Naive thymus-derived CD4-positive, alpha-beta T cell (primary cell): ENCODE measurements around the gene ZBTB7C. TPM values are rescaled to one million over a fixed set of nuclear protein-coding genes. Genes with fewer than 3 reads are reported as not detected.
A peak's percentile ranks its signal among the peaks of the same experiment; 100 is the strongest.

ENCODE experiments used
- ATAC-seq: fragments of 150-1000 bp; cut with Tn5 transposase; 2 replicates; pipeline ENCODE4 v1.10.0; 2021; ENCODE audit warnings: mild to moderate bottlenecking, moderate library complexity
- CTCF ChIA-PET: fragments of 350-600 bp; sonication (Branson Sonifier 250); formaldehyde crosslinking; loops from one replicate; lab custom pipeline; 2021; ENCODE audit warnings: antibody characterized with exemption; lab: Charles Lee
- POLR2A ChIA-PET: fragments of 350-600 bp; sonication (Branson Sonifier 250); formaldehyde crosslinking; loops from one replicate; lab custom pipeline; 2021; ENCODE audit warnings: antibody characterized with exemption, inconsistent platforms; lab: Charles Lee
- DNase-seq, 9 donors: peaks; one replicate each; pipeline versions ENCODE4 v3.0.0 to v3.0.0-alpha.2; 2020 to 2022; ENCODE audit warnings: mixed read lengths in 1 of 9
- H3K27ac ChIP-seq: one replicate; pipeline ENCODE4 v1.7.0; 2013; ENCODE audit warnings: mild to moderate bottlenecking, low read depth, low read length, moderate library complexity
- H3K27me3 ChIP-seq, 2 donors: one replicate each; pipeline ENCODE4 v1.7.0; 2013; ENCODE audit warnings: low read length in 2 of 2, mild to moderate bottlenecking in 2 of 2, moderate library complexity in 2 of 2; ENCODE audit not compliant: control insufficient read depth in 2 of 2, insufficient read depth in 2 of 2
- H3K36me3 ChIP-seq, 3 experiments: 1 replicate in 2 of 3; 2 replicates in 1 of 3; pipeline ENCODE4 v1.7.0; 2013; ENCODE audit warnings: low read length in 3 of 3, mild to moderate bottlenecking in 3 of 3, moderate library complexity in 1 of 3; ENCODE audit not compliant: insufficient read depth in 3 of 3, control insufficient read depth in 2 of 3
- H3K4me1 ChIP-seq, 2 donors: one replicate each; pipeline ENCODE4 v1.7.0; 2013; ENCODE audit warnings: low read length in 2 of 2, mild to moderate bottlenecking in 2 of 2, moderate library complexity in 1 of 2; ENCODE audit not compliant: control insufficient read depth in 2 of 2, insufficient read depth in 2 of 2
- H3K4me3 ChIP-seq: 2 replicates; pipeline ENCODE4 v1.7.0; 2013; ENCODE audit warnings: mild to moderate bottlenecking, low read length
- H3K9me3 ChIP-seq, 3 experiments: 1 replicate in 2 of 3; 2 replicates in 1 of 3; pipeline ENCODE4 v1.7.0; 2013; ENCODE audit warnings: low read length in 3 of 3; ENCODE audit not compliant: control insufficient read depth in 2 of 3
- H3K27ac Mint-ChIP-seq, 9 donors: one replicate each; pipeline ENCODE4 v1.8.0; 2020 to 2022; ENCODE audit warnings: mixed read lengths in 9 of 9, mild to moderate bottlenecking in 8 of 9, moderate library complexity in 5 of 9, inconsistent platforms in 2 of 9
- H3K27me3 Mint-ChIP-seq, 5 donors: one replicate each; pipeline ENCODE4 v1.8.0; 2021 to 2022; ENCODE audit warnings: mixed read lengths in 5 of 5, mild to moderate bottlenecking in 1 of 5
- H3K36me3 Mint-ChIP-seq, 5 donors: one replicate each; pipeline ENCODE4 v1.8.0; 2020 to 2022; ENCODE audit warnings: mixed read lengths in 5 of 5, mild to moderate bottlenecking in 3 of 5, inconsistent platforms in 1 of 5
- H3K4me1 Mint-ChIP-seq, 7 donors: one replicate each; pipeline ENCODE4 v1.8.0; 2020 to 2022; ENCODE audit warnings: mixed read lengths in 7 of 7, mild to moderate bottlenecking in 3 of 7, inconsistent platforms in 1 of 7
- H3K4me3 Mint-ChIP-seq, 10 donors: one replicate each; pipeline ENCODE4 v1.8.0; 2020 to 2022; ENCODE audit warnings: mild to moderate bottlenecking in 10 of 10, mixed read lengths in 10 of 10, moderate library complexity in 6 of 10, inconsistent platforms in 2 of 10
- H3K9me3 Mint-ChIP-seq, 11 donors: one replicate each; pipeline ENCODE4 v1.8.0; 2020 to 2022; ENCODE audit warnings: mixed read lengths in 11 of 11, mild to moderate bottlenecking in 4 of 11, inconsistent platforms in 1 of 11, moderate library complexity in 1 of 11
- intact Hi-C, 2 donors: fragments of 100-400 bp; cut with micrococcal nuclease; formaldehyde crosslinking; loops; one replicate each; pipeline ENCODE4 v1.15.1; 2023
- polyA plus RNA-seq, 2 donors: library from polyadenylated mRNA; unstranded; fragments of 300-500 nt; fragmentation: Illumina TruSeq; gene quantifications; one replicate each; pipeline ENCODE4 v1.2.3, GENCODE V29; 2021
- total RNA-seq, 6 experiments: library from RNA in 5 of 6; stranded (reverse) in 5 of 6; gene quantifications; 1 replicate in 5 of 6; 2 replicates in 1 of 6; pipeline ENCODE4 v1.2.3 and lab custom pipeline; 2021 to 2026

ZBTB7C gene
- total and polyA plus RNA-seq, 7 experiments from 2014 or later: 0.51 TPM; not detected in 6

- Mint-ChIP-seq H3K27ac (no peak overlapping the region), H3K9me3 (no peaks in the 10 kb centered on the region), H3K27me3 (peaks cover 0 to 12% (median 7%) of the 10 kb centered on the region in 5 donors), H3K4me1 (peaks cover 0 to 7% (median 3%) of the 10 kb centered on the region in 7 donors), H3K36me3 (no peaks in the 10 kb centered on the region), H3K4me3 (no peak overlapping the region)
- POLR2A ChIA-PET: no interaction called here
- no peak for ATAC-seq
- intact Hi-C loops: loop anchor here in 1 of 2 donors (1.0 kb wide), 1 partner anchor 72 kb away; no protein-coding TSS in a partner anchor
- no peak for DNase-seq
- Histone ChIP-seq H3K36me3 (no peaks in the 10 kb centered on the region), H3K27me3 (no peaks in the 10 kb centered on the region), H3K4me1 (peaks cover 3 to 6% of the 10 kb centered on the region in 2 donors), H3K27ac (no peak overlapping the region), H3K9me3 (no peaks in the 10 kb centered on the region), H3K4me3 (no peak overlapping the region)
- CTCF ChIA-PET: interaction anchor here (0.5 kb wide), 1 partner anchor 132 kb away, joined by 4 read pairs; no protein-coding TSS in a partner anchor
These were observed 405.5 kb downstream of the ZBTB7C start for GRCh38 chr18:48003426-48004349.

- intact Hi-C loops: loop anchor here in 1 of 2 donors (1.0 kb wide), 1 partner anchor 72 kb away; no protein-coding TSS in a partner anchor
- ChIA-PET POLR2A (interaction anchor here (0.7 kb wide), 1 partner anchor 27 kb away, joined by 3 read pairs; no protein-coding TSS in a partner anchor), CTCF (interaction anchor here (0.5 kb wide), 1 partner anchor 132 kb away, joined by 4 read pairs; no protein-coding TSS in a partner anchor)
- H3K27ac ChIP-seq: no peak overlapping the region
- peaks cover 0 to 9% (median 7%) of the 10 kb centered on the region in 5 donors for H3K27me3 Mint-ChIP-seq
- H3K4me1 Mint-ChIP-seq: peaks cover 0 to 5% (median 0%) of the 10 kb centered on the region in 7 donors
- H3K4me3 Mint-ChIP-seq: no peak overlapping the region
- H3K9me3 ChIP-seq: no peaks in the 10 kb centered on the region
- H3K27ac Mint-ChIP-seq: no peak overlapping the region
- H3K9me3 Mint-ChIP-seq: no peaks in the 10 kb centered on the region
- no peaks in the 10 kb centered on the region for H3K36me3 Mint-ChIP-seq
- no peaks in the 10 kb centered on the region for H3K27me3 ChIP-seq
- no peaks in the 10 kb centered on the region for H3K36me3 ChIP-seq
- peaks cover 2 to 5% of the 10 kb centered on the region in 2 donors for H3K4me1 ChIP-seq
- no peak for DNase-seq
- H3K4me3 ChIP-seq: no peak overlapping the region
- no peak for ATAC-seq
These were observed 406.2 kb downstream of the ZBTB7C start for GRCh38 chr18:48002933-48003365.

GRCh38 chr18:48000701-48001100 lies 408.5 kb downstream of the ZBTB7C start:
- H3K4me1 ChIP-seq: no peaks in the 10 kb centered on the region
- ATAC-seq (no peak), DNase-seq (no peak)
- no peaks in the 10 kb centered on the region for H3K27me3 ChIP-seq
- no peak overlapping the region for H3K27ac ChIP-seq
- POLR2A ChIA-PET: no interaction called here
- H3K36me3 Mint-ChIP-seq: peaks cover 0 to 5% (median 0%) of the 10 kb centered on the region in 5 donors
- H3K27ac Mint-ChIP-seq: no peak overlapping the region
- peaks cover 0 to 19% (median 5%) of the 10 kb centered on the region in 11 donors for H3K9me3 Mint-ChIP-seq
- H3K27me3 Mint-ChIP-seq: no peaks in the 10 kb centered on the region
- H3K9me3 ChIP-seq: peaks cover 0 to 9% (median 0%) of the 10 kb centered on the region in 3 experiments
- CTCF ChIA-PET: no interaction called here
- no peaks in the 10 kb centered on the region for H3K36me3 ChIP-seq
- peaks cover 0 to 3% (median 0%) of the 10 kb centered on the region in 7 donors for H3K4me1 Mint-ChIP-seq
- intact Hi-C loops: no loop called here
- no peak overlapping the region for H3K4me3 Mint-ChIP-seq
- no peak overlapping the region for H3K4me3 ChIP-seq

GRCh38 chr18:47999801-48000248 lies 409.4 kb downstream of the ZBTB7C start:
- Mint-ChIP-seq H3K4me1 (peaks cover 0 to 3% (median 0%) of the 10 kb centered on the region in 7 donors), H3K36me3 (peaks cover 0 to 5% (median 0%) of the 10 kb centered on the region in 5 donors), H3K4me3 (no peak overlapping the region), H3K27me3 (no peaks in the 10 kb centered on the region), H3K9me3 (peaks cover 0 to 20% (median 5%) of the 10 kb centered on the region in 11 donors), H3K27ac (peak overlapping the region in 2 of 9 donors; percentile 49 to 67)
- no peaks in the 10 kb centered on the region for H3K4me1 ChIP-seq
- H3K4me3 ChIP-seq: no peak overlapping the region
- H3K36me3 ChIP-seq: no peaks in the 10 kb centered on the region
- no peaks in the 10 kb centered on the region for H3K27me3 ChIP-seq
- peaks cover 0 to 9% (median 0%) of the 10 kb centered on the region in 3 experiments for H3K9me3 ChIP-seq
- ATAC-seq (peak; percentile 68), DNase-seq (no peak)
- ChIA-PET POLR2A (no interaction called here), CTCF (no interaction called here)
- intact Hi-C loops: no loop called here
- H3K27ac ChIP-seq: no peak overlapping the region

- H3K27me3 Mint-ChIP-seq: no peaks in the 10 kb centered on the region
- no peaks in the 10 kb centered on the region for H3K27me3 ChIP-seq
- no peak overlapping the region for H3K4me3 ChIP-seq
- POLR2A ChIA-PET: no interaction called here
- H3K27ac ChIP-seq: no peak overlapping the region
- peaks cover 0 to 3% (median 0%) of the 10 kb centered on the region in 7 donors for H3K4me1 Mint-ChIP-seq
- CTCF ChIA-PET: interaction anchor here (0.5 to 0.8 kb wide), 2 partner anchors 225 to 934 kb away, joined by 3 read pairs; no protein-coding TSS in a partner anchor
- peak in 3 of 9 donors; percentile 11 to 42 (median 16) for DNase-seq
- H3K4me3 Mint-ChIP-seq: no peak overlapping the region
- ATAC-seq: no peak
- H3K27ac Mint-ChIP-seq: no peak overlapping the region
- peaks cover 0 to 9% (median 0%) of the 10 kb centered on the region in 3 experiments for H3K9me3 ChIP-seq
- H3K36me3 Mint-ChIP-seq: peaks cover 0 to 5% (median 0%) of the 10 kb centered on the region in 5 donors
- peaks cover 0 to 20% (median 5%) of the 10 kb centered on the region in 11 donors for H3K9me3 Mint-ChIP-seq
- intact Hi-C loops: loop anchor here in 1 of 2 donors (1.0 kb wide), 1 partner anchor 225 kb away; no protein-coding TSS in a partner anchor
- H3K36me3 ChIP-seq: no peaks in the 10 kb centered on the region
- no peaks in the 10 kb centered on the region for H3K4me1 ChIP-seq
These were observed 411.8 kb downstream of the ZBTB7C start for GRCh38 chr18:47997338-47997780.

GRCh38 chr18:47996091-47996541 lies 413.1 kb downstream of the ZBTB7C start:
- Histone ChIP-seq H3K4me3 (no peak overlapping the region), H3K36me3 (no peaks in the 10 kb centered on the region), H3K4me1 (no peaks in the 10 kb centered on the region), H3K27me3 (no peaks in the 10 kb centered on the region), H3K9me3 (peaks cover 0 to 9% (median 0%) of the 10 kb centered on the region in 3 experiments), H3K27ac (no peak overlapping the region)
- Mint-ChIP-seq H3K27ac (no peak overlapping the region), H3K4me1 (peaks cover 0 to 3% (median 0%) of the 10 kb centered on the region in 7 donors), H3K4me3 (no peak overlapping the region), H3K9me3 (peaks cover 0 to 20% (median 5%) of the 10 kb centered on the region in 11 donors), H3K27me3 (peaks cover 0 to 4% (median 0%) of the 10 kb centered on the region in 5 donors), H3K36me3 (peaks cover 0 to 5% (median 0%) of the 10 kb centered on the region in 5 donors)
- intact Hi-C loops: no loop called here
- ATAC-seq (no peak), DNase-seq (no peak)
- POLR2A ChIA-PET: no interaction called here
- CTCF ChIA-PET: no interaction called here
